ENCODE measurements around the gene ACOX1. TPM values are rescaled to one million over a fixed set of nuclear protein-coding genes. Genes with fewer than 3 reads are reported as not detected.

The ACOX1 gene
- total and polyA plus RNA-seq, 2 donors (not counting 1 experiment from before 2014, with no cell fraction given) = 6.6 to 31.2 TPM

DNA sequence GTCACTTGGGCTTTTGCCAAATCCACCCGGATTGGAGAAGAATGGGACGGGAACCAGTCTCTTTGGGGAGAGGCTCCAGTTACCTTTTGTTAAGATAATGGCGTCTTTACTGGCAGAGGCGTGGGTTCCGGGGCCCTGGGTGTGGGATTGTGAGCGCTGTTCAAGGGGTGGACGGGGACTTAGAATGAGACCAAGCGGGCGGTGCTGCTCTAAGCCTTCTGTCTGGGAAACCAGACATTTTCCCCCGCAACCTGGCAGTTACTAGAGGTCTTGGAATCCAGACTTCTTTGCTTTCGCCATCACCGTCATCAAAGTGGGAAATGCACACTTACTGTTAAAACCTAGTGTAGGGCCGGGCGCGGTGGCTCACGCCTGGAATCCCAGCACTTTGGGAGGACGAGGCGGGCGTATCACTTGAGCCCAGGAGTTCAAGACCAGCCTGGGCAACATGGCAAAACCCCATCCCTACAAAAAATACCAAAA, 780 bp upstream of the ACOX1 start:
- H3K9ac ChIP-seq (ENCODE audit: low read length) = peak overlapping the region; percentile 99
- H2AFZ ChIP-seq (ENCODE audit: insufficient read depth, low read depth, low read length, poor library complexity, severe bottlenecking) = peak overlapping the region; percentile 91
- ChIA-PET CTCF (no interaction called here), POLR2A (interaction anchor here (0.6 to 1.2 kb wide), 5 partner anchors 17 to 535 kb away, joined by 3 to 12 read pairs (median 3); partner anchors contain the start of gene WBP2)
- peaks cover 40% of the 10 kb centered on the region for H3K79me2 ChIP-seq (ENCODE audit: control insufficient read depth, insufficient read depth, low read length)
- 2% methylated on average over 17 of the region's 19 CpGs for WGBS (ENCODE audit: insufficient coverage)
- Mint-ChIP-seq H3K27me3 (no peaks in the 10 kb centered on the region), H3K27ac (peak overlapping the region; percentile 98), H3K9me3 (ENCODE audit: insufficient read depth) (no peaks in the 10 kb centered on the region), H3K4me3 (peak overlapping the region; percentile 94), H3K4me1 (peaks cover 41% of the 10 kb centered on the region)
- no peak for DNase-seq
- H3K4me3 ChIP-seq (ENCODE audit: control extremely low read depth in 1 of 5, extremely low read depth in 1 of 5, insufficient read depth in 1 of 5, low read depth in 2 of 5, low read length in 4 of 5) = peak overlapping the region; percentile 67 to 100 (median 86)
- H3K4me2 ChIP-seq (replicated peaks; ENCODE audit: low read depth, low read length, poor library complexity, severe bottlenecking) = peak overlapping the region; percentile 85
- H3K9me3 ChIP-seq (ENCODE audit: control extremely low read depth in 1 of 3, control insufficient read depth in 2 of 3, insufficient read depth in 1 of 3, low read length in 2 of 3) = no peaks in the 10 kb centered on the region
- intact Hi-C loops (cut with micrococcal nuclease) = loop anchor here (1.0 to 2.0 kb wide), 5 partner anchors 13 to 124 kb away; partner anchors contain the start of genes FBF1 and WBP2
- no peak for TF ChIP-seq EZH2 (IDR thresholded peaks at IDR 0.05; ENCODE audit: borderline replicate concordance, insufficient read depth, low read depth, low read length, poor library complexity, severe bottlenecking)
- TF ChIP-seq, protein P1, sequence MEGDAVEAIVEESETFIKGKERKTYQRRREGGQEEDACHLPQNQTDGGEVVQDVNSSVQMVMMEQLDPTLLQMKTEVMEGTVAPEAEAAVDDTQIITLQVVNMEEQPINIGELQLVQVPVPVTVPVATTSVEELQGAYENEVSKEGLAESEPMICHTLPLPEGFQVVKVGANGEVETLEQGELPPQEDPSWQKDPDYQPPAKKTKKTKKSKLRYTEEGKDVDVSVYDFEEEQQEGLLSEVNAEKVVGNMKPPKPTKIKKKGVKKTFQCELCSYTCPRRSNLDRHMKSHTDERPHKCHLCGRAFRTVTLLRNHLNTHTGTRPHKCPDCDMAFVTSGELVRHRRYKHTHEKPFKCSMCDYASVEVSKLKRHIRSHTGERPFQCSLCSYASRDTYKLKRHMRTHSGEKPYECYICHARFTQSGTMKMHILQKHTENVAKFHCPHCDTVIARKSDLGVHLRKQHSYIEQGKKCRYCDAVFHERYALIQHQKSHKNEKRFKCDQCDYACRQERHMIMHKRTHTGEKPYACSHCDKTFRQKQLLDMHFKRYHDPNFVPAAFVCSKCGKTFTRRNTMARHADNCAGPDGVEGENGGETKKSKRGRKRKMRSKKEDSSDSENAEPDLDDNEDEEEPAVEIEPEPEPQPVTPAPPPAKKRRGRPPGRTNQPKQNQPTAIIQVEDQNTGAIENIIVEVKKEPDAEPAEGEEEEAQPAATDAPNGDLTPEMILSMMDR (IDR thresholded peaks at IDR 0.05) = no peak
- H3K27ac ChIP-seq (ENCODE audit: low read length in 2 of 2) = peak overlapping the region; percentile 92 to 97
- H4K20me1 ChIP-seq (ENCODE audit: control insufficient read depth, insufficient read depth, low read length, poor library complexity, severe bottlenecking) = no peaks in the 10 kb centered on the region
- H3K36me3 ChIP-seq (replicated peaks in 1 of 2; ENCODE audit: control extremely low read depth in 1 of 2, control insufficient read depth in 1 of 2, extremely low read depth in 1 of 2, insufficient read depth in 2 of 2, low read length in 1 of 2) = no peaks in the 10 kb centered on the region
- peaks cover 9 to 19% of the 10 kb centered on the region in 2 donors for H3K4me1 ChIP-seq (ENCODE audit: control insufficient read depth in 2 of 2, insufficient read depth in 2 of 2, low read length in 2 of 2)
- H3K27me3 ChIP-seq (replicated peaks in 1 of 4; ENCODE audit: control extremely low read depth in 1 of 4, control insufficient read depth in 3 of 4, insufficient read depth in 4 of 4, low read length in 3 of 4) = no peaks in the 10 kb centered on the region
- peak; percentile 21 for ATAC-seq (ENCODE audit: low read depth)

DNA sequence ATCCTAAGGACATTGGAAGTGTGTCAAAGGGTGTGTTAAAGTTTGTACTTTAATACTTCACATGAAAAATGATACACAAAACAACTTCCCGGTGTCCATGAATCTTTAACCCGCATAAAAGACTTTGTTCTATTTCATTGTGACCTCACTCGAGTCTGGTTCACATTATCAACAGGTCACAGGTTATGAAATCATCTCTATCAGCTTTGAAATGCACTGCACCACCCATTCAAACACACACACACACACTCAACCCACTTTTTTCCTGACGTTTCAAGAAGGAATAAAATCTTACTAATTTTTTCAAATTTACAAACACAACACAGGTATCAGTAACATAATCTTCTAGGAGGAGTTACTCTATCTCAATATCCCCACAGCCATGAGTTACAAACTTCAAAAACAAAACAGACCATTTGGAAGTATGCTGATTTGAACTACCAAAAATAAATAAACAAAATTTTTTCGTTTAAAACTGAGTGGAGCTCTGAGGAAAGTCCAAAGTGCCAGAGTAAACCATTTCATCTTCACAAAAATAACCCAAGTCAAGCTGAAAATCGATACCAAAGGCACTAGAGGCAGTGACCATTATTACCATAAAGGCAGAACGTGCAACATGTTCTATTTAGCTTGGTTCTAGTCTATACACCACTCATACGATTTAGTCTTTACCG, 2.7 kb downstream of the ACOX1 start:
- Histone ChIP-seq H3K4me1 (ENCODE audit: control insufficient read depth in 2 of 2, insufficient read depth in 2 of 2, low read length in 2 of 2) (peaks cover 9 to 19% of the 10 kb centered on the region in 2 donors), H3K9ac (ENCODE audit: low read length) (no peak overlapping the region), H3K4me3 (ENCODE audit: control extremely low read depth in 1 of 5, extremely low read depth in 1 of 5, insufficient read depth in 1 of 5, low read depth in 2 of 5, low read length in 4 of 5) (no peak overlapping the region), H4K20me1 (ENCODE audit: control insufficient read depth, insufficient read depth, low read length, poor library complexity, severe bottlenecking) (no peaks in the 10 kb centered on the region), H3K79me2 (ENCODE audit: control insufficient read depth, insufficient read depth, low read length) (peaks cover 42% of the 10 kb centered on the region), H3K4me2 (replicated peaks; ENCODE audit: low read depth, low read length, poor library complexity, severe bottlenecking) (no peak overlapping the region), H2AFZ (ENCODE audit: insufficient read depth, low read depth, low read length, poor library complexity, severe bottlenecking) (no peak overlapping the region), H3K9me3 (ENCODE audit: control extremely low read depth in 1 of 3, control insufficient read depth in 2 of 3, insufficient read depth in 1 of 3, low read length in 2 of 3) (no peaks in the 10 kb centered on the region), H3K27ac (ENCODE audit: low read length in 2 of 2) (no peak overlapping the region), H3K27me3 (replicated peaks in 1 of 4; ENCODE audit: control extremely low read depth in 1 of 4, control insufficient read depth in 3 of 4, insufficient read depth in 4 of 4, low read length in 3 of 4) (no peaks in the 10 kb centered on the region), H3K36me3 (replicated peaks in 1 of 2; ENCODE audit: control extremely low read depth in 1 of 2, control insufficient read depth in 1 of 2, extremely low read depth in 1 of 2, insufficient read depth in 2 of 2, low read length in 1 of 2) (no peaks in the 10 kb centered on the region)
- no peaks in the 10 kb centered on the region for H3K9me3 Mint-ChIP-seq (ENCODE audit: insufficient read depth)
- TF ChIP-seq EZH2 (IDR thresholded peaks at IDR 0.05; ENCODE audit: borderline replicate concordance, insufficient read depth, low read depth, low read length, poor library complexity, severe bottlenecking) = no peak
- TF ChIP-seq, protein P1 (IDR thresholded peaks at IDR 0.05) = no peak
- WGBS (ENCODE audit: insufficient coverage) = 95% methylated on average over 2 of the region's 9 CpGs
- POLR2A ChIA-PET = no interaction called here
- CTCF ChIA-PET = interaction anchor here (0.5 to 1.5 kb wide), 2 partner anchors 116 to 303 kb away, joined by 3 to 4 read pairs; no protein-coding TSS in a partner anchor
- no peak overlapping the region for H3K27ac Mint-ChIP-seq
- peak overlapping the region; percentile 52 for H3K4me3 Mint-ChIP-seq
- H3K27me3 Mint-ChIP-seq = no peaks in the 10 kb centered on the region
- intact Hi-C loops (cut with micrococcal nuclease) = no loop called here
- DNase-seq (no peak), ATAC-seq (ENCODE audit: low read depth) (no peak)
- peaks cover 43% of the 10 kb centered on the region for H3K4me1 Mint-ChIP-seq
